Peyer's patch (tissue), 4 donors: ENCODE data around the gene RNLS.

ENCODE experiments used
- POLR2A ChIP-seq, 2 donors: fragments of 450-650 bp; IDR thresholded peaks; one replicate each; pipeline ENCODE4 v1.5.1; 2017; ENCODE audit warnings: antibody characterized with exemption in 2 of 2, mild to moderate bottlenecking in 2 of 2, moderate library complexity in 2 of 2
- TF ChIP-seq, protein P1 (sequence below), 6 experiments: fragments of 450-650 bp in 4 of 6; fragments of 200-600 bp in 2 of 6; sonication (generic) in 1 of 6; IDR thresholded peaks; one replicate each; pipeline ENCODE4 v1.5.1; 2017 to 2019; ENCODE audit warnings: antibody characterized with exemption in 6 of 6, mild to moderate bottlenecking in 3 of 6, moderate library complexity in 1 of 6

DNA sequence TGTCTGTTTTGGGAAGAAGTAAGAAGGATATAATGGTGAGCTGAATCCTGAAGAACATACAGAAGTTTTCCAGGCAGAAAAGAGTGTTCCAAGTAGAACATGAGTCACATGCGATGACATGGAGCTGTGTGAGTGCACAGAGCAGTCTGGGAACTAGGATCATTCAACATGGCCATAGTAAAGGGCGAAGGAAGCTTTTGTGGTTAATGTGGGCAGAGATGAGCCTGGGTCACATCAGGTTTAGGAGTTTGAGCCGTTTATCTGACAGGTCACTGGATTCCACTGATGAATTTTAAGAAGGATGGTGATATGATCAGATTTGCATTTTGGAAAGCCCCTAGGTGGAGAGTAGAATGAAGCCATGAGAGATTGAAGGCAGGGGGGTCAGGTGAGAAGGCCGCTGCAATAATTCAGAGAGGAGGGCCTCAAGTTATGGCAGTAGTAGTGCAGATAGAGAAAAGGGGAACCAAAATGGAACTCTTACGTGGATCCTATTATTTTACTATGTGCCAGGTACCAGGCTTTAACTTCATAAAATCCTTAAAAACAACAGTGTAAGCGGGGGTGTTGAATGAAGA lies 171.3 kb downstream of the RNLS start:
- TF ChIP-seq, protein P1, sequence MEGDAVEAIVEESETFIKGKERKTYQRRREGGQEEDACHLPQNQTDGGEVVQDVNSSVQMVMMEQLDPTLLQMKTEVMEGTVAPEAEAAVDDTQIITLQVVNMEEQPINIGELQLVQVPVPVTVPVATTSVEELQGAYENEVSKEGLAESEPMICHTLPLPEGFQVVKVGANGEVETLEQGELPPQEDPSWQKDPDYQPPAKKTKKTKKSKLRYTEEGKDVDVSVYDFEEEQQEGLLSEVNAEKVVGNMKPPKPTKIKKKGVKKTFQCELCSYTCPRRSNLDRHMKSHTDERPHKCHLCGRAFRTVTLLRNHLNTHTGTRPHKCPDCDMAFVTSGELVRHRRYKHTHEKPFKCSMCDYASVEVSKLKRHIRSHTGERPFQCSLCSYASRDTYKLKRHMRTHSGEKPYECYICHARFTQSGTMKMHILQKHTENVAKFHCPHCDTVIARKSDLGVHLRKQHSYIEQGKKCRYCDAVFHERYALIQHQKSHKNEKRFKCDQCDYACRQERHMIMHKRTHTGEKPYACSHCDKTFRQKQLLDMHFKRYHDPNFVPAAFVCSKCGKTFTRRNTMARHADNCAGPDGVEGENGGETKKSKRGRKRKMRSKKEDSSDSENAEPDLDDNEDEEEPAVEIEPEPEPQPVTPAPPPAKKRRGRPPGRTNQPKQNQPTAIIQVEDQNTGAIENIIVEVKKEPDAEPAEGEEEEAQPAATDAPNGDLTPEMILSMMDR (IDR thresholded peaks at IDR 0.05), result no peak
- TF ChIP-seq POLR2A (IDR thresholded peaks at IDR 0.05), result no peak
